Fibroblast of skin of left biceps (primary cell): ENCODE measurements around the gene ACSL1.
A peak's percentile ranks its signal among the peaks of the same experiment; 100 is the strongest.

ENCODE experiments used
- DNase-seq, 2 experiments: peaks; one replicate each; pipeline ENCODE4 v3.0.0-alpha.2; 2013; ENCODE audit warnings: low read depth in 2 of 2

The ACSL1 gene, protein sequence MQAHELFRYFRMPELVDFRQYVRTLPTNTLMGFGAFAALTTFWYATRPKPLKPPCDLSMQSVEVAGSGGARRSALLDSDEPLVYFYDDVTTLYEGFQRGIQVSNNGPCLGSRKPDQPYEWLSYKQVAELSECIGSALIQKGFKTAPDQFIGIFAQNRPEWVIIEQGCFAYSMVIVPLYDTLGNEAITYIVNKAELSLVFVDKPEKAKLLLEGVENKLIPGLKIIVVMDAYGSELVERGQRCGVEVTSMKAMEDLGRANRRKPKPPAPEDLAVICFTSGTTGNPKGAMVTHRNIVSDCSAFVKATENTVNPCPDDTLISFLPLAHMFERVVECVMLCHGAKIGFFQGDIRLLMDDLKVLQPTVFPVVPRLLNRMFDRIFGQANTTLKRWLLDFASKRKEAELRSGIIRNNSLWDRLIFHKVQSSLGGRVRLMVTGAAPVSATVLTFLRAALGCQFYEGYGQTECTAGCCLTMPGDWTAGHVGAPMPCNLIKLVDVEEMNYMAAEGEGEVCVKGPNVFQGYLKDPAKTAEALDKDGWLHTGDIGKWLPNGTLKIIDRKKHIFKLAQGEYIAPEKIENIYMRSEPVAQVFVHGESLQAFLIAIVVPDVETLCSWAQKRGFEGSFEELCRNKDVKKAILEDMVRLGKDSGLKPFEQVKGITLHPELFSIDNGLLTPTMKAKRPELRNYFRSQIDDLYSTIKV

DNA sequence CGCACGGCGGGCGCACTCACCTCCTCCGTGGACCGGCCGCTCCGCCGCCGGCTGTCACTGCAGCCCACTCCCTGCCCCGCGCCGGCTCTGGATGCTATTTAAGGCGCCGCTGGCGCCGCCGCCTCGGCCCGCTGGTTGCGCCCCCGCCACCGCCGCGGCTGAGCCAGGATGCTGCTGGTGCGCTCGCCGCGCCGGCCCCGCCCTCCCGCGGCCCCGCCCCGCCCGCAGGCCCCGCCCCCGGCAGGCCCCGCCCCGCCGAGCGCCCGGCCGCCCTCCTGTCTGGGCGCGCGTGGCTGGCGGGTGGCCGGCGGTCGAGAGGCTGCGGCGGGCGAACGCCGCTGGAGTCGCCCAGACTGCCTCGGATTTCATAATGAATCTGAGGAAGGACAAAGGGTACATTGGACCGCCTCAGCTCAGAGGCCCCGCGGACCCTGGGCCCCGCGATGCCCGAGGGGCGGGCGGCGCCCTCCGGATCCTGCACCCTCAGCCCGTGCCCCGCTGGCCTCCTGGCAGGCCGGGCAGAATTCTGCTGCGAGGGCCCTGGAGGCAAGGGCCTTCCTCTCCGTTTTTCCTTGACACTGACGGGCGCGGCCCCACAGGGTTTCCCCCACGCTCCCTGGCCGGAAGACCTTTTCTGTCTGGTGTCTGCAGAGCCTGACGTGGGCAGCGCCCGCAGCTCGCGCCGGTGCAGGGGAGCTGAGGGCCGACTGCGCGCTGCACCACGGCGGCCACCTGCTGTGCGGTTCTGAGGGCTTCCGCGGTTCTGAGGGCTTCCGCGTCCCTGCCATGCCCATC, at the start of gene ACSL1:
Gene ACSL1, minus strand, starts transcription at position 73 of the 795 bp plus-strand sequence. CDS start 22,454 bp downstream, outside the sequence.
- no peak for DNase-seq

DNA sequence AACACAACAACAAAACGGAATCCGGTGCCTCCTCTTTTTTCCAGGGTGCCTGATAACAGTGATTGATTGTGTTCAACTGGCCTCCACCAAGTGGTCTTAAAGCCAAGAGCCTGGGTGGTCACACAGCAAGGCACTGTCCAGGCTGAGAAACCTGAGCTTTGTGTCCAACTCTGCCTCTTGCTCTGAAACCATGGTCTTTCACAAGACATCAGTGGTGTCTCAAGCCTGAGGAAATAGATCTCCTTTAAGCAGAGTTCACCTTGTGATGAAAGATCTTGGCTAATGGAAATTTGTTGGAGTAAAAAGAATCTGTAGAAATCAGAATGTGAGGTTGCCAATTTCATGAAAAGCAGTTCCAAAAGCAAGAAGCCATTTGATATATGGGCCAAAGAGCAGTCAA, 47.3 kb upstream of the ACSL1 start:
- no peak for DNase-seq

DNA sequence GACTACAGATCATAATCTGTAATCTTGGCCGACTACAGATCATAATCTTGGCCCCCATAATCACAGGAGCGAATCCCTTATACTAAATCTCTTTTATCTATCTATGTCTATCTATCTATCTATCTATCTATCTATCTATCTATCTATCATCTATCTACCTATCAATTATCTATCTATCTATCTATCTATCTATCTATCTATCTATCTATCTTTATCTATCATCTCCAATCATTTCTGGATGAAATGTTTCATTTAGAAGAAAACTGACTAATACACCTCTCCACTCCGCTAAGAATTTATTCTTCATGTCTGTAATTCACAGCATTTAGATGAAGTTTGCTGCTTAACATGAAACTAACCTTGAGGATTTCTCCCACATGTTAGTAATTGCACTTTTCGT, 45.0 kb upstream of the ACSL1 start:
- no peak for DNase-seq

DNA sequence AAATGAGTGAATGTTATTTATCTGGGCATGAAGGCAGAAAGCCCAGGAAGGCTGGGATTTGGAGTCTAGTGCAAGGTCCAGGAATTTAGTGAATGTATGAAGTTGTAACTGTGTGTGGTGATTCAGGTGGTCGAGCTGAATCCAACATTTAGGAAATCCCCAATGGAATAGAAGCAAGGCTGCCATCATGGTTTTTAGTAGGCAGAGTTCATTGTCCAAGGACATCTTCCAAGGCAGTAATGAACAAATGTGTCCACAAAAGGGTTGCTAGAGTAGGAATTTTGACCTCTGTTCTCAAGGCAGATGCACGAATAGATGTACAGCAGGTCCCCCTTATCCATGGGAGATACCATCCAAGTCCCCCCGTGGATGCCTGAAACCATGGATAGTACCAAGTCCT, 42.9 kb upstream of the ACSL1 start:
- DNase-seq, result no peak

DNA sequence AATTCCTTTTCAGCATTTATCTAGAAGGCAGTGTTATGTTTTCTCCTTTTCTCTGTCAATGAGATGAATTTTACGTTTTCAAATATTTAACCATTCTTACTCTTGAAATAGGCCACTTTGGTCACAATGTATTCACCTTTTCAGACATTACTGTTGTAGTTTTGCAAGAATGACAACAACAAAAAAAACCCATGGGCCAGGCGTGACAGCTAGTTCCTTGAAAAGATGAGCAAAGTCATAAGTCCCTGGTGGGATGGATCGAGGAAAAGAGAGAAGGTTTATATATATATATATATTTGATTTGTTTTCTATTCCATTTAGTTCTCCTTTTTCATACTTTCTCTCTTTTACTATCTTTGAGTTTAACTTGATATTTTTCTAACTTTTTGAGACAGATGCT, 38.1 kb upstream of the ACSL1 start:
- no peak for DNase-seq

DNA sequence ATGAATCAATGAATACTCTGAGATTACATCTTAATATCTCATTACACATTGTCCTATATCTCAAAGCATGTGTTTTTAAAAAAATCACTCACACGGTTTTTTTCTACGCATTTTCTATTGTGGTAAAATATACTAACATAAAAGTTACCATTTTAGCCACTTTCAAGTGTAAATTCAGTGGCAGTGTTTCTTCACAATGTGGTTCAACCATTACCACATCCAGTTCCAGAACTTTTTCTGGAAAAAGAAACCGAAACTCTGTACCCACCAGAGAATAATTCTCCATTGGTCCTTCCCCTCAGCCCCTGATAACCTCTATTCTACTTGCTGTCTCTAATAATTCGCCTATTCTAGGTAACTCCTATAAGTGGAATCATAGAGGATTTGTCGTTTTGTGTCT, 35.3 kb upstream of the ACSL1 start:
- DNase-seq, result no peak

DNA sequence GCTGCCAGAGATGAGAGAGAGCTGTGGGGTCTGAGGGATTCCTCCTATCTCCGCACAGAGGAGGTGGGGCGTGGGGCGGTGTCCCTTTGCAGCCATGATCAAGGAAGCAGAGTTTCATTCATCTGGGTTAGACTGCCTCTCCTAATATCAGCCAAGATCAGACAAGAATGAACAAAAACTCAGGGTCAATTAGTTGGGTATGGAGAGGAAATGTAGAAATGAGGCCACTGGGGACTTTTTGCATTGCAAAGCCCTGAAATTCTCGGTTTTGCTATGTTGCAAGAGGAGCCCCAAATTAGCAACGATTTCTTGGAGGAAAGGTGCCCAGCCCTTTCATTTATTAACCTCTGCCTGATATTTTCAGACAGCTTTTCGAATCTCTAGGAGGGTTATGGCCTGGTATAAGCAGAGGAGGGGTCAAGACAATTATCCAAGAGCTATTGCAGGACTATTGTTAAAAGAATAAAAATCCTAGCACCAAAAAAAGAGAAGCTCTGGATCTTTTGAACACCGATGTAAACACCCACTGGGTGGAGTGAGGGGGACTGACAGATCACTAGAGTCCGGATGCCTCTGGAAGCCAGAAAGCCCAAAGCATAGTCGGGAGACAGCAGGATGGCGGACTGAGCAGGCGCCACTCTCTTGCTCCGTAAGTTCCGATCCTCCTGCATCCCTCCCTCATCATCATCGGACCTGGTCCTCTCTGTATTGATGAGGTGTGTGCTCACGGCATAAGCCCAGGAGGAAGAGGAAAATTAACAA, 34.4 kb upstream of the ACSL1 start:
- no peak for DNase-seq

DNA sequence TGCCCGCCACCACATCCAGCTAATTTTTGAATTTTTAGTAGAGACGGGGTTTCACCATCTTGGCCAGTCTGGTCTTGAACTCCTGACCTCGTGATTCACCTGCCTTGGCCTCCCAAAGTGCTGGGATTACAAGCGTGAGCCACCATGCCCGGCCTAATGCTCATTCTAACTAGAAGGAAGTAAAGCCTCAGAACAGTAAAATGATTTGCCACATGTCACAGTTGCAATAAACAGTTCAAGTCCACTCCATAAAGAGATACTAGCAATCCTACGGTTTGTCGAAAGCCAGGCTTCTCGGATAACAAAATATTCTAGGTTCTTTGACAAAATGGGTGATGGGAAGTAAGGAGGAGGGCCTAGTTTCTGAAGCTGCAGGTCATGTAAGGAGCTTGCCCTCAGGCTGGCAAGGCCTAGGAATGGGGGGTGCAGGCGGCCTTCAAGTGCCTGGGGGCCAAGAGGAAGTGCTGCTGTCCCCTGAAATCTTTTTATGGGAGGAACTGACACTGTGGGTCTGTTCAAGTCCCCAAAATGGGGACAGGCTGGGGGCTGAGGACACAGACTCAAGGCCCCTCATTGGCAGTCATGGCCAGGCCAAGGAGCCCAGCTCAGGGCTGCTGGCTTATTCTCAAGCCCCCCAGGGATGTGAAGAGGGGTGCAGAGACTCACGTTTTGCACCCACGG, 31.8 kb upstream of the ACSL1 start:
- no peak for DNase-seq

DNA sequence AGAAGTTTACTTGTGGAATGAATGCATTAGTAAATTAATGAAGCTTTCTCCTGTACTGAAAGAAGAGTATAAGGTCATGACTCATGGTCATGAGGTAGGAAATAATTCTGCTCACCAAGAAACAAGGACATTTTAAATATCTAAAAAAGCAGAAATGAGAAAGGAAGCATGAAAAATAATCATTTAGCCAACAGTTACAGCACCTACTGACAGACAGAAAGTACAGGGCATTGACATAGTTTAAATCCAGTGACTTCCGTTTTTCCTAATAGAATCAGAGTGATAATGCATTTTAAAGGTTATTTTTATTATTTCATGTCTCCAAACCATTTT, 30.5 kb upstream of the ACSL1 start:
- DNase-seq, result no peak

DNA sequence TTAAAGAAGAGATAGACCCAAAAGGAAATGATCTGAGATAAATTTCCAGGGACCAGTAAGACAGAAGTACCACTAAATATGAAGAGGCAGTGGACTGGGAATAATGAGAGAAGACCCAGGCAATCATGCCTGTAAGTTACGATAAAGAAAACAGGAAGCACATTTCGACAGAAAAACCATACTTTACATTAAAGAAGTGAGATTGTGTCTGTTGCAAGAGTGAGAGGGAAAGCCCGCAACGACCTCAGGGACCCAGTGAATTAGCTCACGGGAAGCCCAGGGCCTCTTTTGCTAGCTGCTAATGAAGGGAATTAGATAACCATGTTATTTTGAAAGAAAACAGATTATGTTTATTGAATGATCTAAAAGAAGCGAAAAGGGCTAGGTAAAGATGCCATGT, 28.9 kb upstream of the ACSL1 start:
- DNase-seq, result no peak

DNA sequence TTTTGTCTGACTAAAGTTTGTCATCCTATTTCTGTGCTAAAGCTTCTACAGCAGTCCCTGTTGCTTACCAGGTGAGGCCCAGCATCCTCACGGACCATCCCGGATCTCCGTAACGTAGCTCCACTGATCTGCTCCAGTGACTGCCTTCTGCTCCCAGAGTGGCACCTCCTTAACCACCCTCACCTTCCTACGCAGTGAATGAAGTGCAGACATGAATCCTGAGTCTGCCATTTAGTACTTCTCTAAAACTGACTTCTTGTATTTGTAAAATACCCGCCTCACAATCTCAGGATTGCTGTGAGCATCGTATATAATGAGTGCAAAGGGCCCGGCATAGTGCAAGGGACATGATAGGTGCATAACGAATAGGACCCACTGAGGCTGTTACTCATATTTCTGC, 27.7 kb upstream of the ACSL1 start:
- no peak for DNase-seq

DNA sequence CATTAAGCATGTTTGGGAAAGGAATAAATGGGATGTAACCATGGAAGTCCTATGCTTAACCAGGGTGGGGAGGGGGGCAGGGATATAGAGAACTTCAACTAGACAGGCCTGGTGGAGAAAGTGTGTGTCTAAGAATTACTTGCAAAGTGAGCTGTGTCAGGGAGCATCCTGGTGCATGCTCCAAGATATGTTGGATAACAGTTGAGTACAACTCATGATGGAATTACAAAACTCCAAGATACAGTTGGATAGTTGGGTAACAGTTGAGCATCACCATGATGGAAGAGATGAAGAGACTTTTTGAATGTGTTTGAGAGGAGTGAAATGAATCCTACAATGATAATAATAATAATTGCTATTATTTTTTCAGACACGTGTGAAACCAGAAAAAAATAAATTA, 26.1 kb upstream of the ACSL1 start:
- no peak for DNase-seq

DNA sequence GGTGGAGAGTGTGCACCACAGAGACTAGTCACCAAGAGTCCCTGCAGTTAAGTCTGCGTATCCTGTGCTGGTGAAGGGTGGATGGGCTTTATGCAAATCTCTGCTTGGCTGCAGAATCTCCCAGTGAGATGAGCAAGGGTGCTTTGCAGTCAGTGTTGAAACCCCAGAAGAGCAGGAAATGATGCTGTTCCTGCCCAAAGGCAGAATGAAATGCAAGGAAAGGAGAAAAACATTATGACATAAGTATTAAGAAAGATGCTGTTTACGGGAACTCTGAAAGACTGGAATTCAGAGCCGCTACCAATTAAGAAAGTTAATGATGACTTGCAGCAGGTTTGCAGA, 25.4 kb upstream of the ACSL1 start:
- no peak for DNase-seq

DNA sequence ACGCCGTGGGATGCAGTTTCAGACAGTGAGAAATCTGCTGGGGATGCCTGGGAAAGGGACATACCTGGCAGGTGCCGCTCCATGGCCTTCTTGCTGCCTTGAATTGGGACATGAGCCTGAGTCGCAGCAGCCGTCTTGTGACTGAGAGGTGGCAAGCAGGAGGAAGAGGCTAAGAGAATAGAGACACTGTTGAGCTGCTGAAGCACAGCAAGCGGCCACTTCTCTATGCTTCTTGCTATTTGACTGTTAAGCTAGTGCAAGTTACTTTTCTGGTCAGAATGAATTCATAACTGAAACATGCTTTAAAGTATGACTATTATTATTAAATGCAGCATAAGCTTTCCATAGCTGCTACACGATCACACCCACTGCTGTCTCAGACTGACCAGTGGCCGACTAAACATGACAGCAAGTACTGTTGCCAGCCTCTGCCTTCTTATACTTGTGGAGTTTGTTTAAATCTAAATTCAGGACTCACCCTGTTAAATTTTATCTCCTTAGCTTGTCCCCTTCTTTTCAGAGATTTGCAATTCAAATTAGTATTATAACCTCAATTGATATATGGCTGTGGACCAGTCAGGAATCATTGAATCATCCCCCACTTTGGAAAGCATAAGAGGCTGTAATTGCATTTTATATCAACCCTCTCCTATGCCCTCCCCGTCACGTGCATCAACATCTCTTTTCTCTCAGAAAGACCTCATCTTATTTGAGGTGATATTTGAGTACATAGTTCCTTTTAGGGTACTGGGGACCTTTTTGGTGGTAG, 24.8 kb upstream of the ACSL1 start:
- DNase-seq, result no peak

DNA sequence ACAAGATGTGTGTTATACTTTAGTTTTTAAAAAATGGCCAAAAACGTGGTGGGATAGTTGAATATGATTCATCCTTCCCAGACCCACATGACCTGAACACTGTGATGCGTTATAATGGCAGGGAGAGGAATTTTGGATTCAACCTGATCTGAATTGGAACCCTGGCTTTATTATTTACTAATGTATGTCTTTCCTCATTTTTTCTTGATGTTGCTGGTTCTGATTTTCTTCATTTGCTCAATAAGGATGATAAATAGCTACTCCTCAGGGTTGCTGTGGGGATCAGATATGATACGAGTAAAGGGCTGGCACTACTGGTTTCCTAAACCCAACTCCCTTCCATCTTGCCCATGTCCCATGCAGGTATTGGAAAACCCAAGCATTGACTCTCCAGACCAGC, 24.2 kb upstream of the ACSL1 start:
- DNase-seq, result no peak

DNA sequence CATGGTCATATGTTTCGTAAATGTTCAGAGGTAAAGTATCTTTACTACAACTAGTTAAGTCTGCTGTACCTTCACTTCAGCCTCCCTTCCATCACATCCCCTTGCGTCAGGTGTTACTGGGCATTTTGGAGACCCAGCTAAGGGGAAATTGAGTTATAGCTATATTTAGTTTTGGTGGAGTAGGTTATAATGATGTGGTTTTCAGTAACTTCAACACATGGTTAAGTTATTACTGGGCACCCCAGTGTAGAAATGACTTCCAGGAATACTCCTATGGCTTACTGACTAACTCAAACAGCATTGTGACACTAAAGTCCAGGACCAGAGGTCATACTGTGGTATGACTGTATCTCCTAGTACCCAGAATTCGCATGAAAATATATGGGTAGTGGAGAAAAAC, 23.4 kb upstream of the ACSL1 start:
- no peak for DNase-seq

DNA sequence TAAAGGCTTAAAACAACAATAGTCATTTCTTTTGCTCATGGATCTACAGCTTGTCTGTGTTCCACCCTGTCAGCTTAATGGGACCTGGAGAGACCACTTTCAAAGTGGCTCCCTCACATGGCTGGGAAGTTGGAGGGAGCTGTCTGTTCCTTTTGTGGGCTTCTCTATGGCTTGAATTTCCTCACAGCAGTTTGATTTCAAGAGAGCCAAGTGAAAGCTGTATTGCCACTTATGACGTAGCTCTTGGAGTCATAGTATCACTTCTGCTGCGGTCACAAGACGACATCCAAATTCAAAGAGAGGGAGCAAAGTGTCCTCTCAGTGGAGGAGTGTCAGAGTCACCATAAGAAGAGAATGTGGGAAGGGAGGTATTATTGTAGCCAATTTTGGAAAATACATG, 22.7 kb upstream of the ACSL1 start:
- DNase-seq, result no peak

DNA sequence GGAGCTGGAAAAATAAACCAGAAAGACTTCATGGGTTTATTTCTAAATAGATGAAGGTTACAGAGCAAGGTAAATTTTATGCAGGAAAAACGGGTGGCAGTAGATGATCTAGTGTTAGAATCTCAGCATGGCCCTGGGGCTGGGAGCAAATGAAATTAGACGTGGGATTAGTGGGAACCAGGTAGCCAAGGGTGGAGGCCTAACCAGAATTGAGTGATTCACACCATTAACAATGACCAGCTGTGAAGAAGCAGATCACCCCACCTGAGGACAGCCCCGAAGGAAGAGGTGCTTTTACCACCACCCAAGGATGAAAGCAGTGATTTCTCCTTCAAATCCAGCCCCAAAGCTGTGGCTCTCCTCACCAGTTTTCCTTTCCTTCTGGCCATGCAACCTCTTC, 20.8 kb upstream of the ACSL1 start:
- DNase-seq, result no peak

DNA sequence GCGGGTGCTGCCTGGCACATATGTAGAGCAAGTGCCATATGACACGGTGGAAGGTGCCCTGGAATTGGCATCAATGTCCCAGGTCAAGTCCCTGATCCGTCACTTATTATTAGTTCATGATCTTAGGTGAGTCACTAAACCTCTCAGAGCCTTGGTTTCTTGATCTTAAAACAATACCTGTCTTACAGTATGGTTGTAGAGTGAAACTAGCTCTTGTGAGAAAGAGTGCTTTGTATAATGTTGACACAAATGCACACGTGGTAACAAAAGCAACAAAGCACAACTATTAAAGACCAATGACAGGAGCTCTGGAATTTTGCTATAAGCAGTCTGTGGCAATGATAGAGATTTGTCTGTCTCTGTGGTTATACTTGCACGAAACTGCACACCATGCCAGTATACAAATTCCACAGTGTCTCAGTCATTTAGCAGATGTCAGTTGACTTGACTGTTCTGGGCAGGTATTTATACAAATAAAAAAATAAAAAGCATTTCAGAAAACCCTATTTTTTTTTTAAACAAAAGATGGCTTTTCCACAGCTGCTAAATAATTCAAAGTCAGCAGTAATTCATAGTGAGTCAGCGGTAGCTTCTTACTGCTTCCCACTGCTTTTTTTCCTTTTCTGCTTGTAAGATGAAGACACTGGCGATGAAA, 19.7 kb upstream of the ACSL1 start:
- peak; percentile 33 to 34 for DNase-seq

DNA sequence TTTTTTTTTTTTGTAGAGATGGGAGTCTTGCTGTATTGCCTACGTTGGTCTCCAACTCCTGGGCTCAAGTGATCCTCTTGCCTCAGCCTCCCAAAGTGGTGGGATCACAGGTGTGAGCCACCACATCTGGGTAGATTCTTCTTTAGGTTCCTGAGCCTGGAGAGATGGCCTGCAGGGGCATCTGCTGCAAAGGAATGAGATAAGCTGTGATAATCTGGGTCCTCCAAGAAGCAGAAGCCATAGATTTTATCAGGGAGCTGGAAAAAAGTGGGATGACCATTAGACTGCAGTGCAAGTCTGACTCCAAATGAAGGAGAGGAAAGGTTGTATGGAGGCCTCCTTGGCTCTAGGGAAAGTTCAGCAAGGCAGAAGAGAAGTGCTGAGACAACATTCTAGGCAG, 19.0 kb upstream of the ACSL1 start:
- DNase-seq, result no peak
